Astrocyte (in vitro differentiated cells and primary cell): ENCODE data around the gene MRPL47. TPM values are rescaled to one million over a fixed set of nuclear protein-coding genes. Genes with fewer than 3 reads are reported as not detected.

Experiments
- DNase-seq: peaks from one replicate; pipeline ENCODE4 v3.0.0-alpha.2; 2010; ENCODE audit warnings: low read depth
- FAIRE-seq: peaks from 2 replicates; lab custom pipeline; 2011; peaks lifted over from hg19 to GRCh38; lab: Jason Lieb, UNC
- H2AFZ ChIP-seq: 2 replicates; pipeline ENCODE4 v1.6.0; 2012; ENCODE audit warnings: low read depth, low read length, inconsistent platforms
- H3K27ac ChIP-seq: 2 replicates; pipeline ENCODE4 v1.5.1; 2011; ENCODE audit warnings: low read depth, low read length, inconsistent platforms
- H3K27me3 ChIP-seq: 2 replicates; pipeline ENCODE4 v1.6.0; 2011; ENCODE audit warnings: low read length, inconsistent platforms; ENCODE audit not compliant: insufficient read depth
- H3K36me3 ChIP-seq: 2 replicates; pipeline ENCODE4 v1.5.1; 2011; ENCODE audit warnings: low read length, inconsistent platforms; ENCODE audit not compliant: insufficient read depth
- H3K4me1 ChIP-seq: 2 replicates; pipeline ENCODE4 v1.5.1; 2011; ENCODE audit warnings: low read length, inconsistent platforms; ENCODE audit not compliant: insufficient read depth
- H3K4me2 ChIP-seq: 2 replicates; pipeline ENCODE4 v1.6.0; 2012; ENCODE audit warnings: low read length, inconsistent platforms
- H3K4me3 ChIP-seq: 2 replicates; pipeline ENCODE4 v1.5.1; 2011; ENCODE audit warnings: low read depth, mild to moderate bottlenecking, low read length, inconsistent platforms; ENCODE audit not compliant: insufficient read depth
- H3K79me2 ChIP-seq: 2 replicates; pipeline ENCODE4 v1.6.0; 2012; ENCODE audit warnings: mild to moderate bottlenecking, low read length, inconsistent platforms; ENCODE audit not compliant: insufficient read depth
- H3K9ac ChIP-seq: 2 replicates; pipeline ENCODE4 v1.6.0; 2012; ENCODE audit warnings: mild to moderate bottlenecking, low read length, inconsistent platforms
- H3K9me3 ChIP-seq: 2 replicates; pipeline ENCODE4 v1.5.1; 2012; ENCODE audit warnings: low read depth, mild to moderate bottlenecking, low read length, inconsistent platforms; ENCODE audit not compliant: insufficient read depth
- H4K20me1 ChIP-seq: 2 replicates; pipeline ENCODE4 v1.6.0; 2012; ENCODE audit warnings: low read length, inconsistent platforms; ENCODE audit not compliant: insufficient read depth
- H3K27ac Mint-ChIP-seq: one replicate; pipeline ENCODE4 v1.8.0; 2021; ENCODE audit warnings: mild to moderate bottlenecking, mixed read lengths; ENCODE audit not compliant: unreplicated experiment
- H3K27me3 Mint-ChIP-seq: one replicate; pipeline ENCODE4 v1.8.0; 2021; ENCODE audit warnings: low read depth, mixed read lengths; ENCODE audit not compliant: unreplicated experiment
- H3K36me3 Mint-ChIP-seq: one replicate; pipeline ENCODE4 v1.8.0; 2021; ENCODE audit warnings: low read depth, mixed read lengths; ENCODE audit not compliant: unreplicated experiment
- H3K4me1 Mint-ChIP-seq: one replicate; pipeline ENCODE4 v1.8.0; 2021; ENCODE audit warnings: low read depth, mixed read lengths; ENCODE audit not compliant: unreplicated experiment
- H3K4me3 Mint-ChIP-seq: one replicate; pipeline ENCODE4 v1.8.0; 2021; ENCODE audit warnings: mild to moderate bottlenecking, moderate library complexity, mixed read lengths; ENCODE audit not compliant: unreplicated experiment
- H3K9me3 Mint-ChIP-seq: one replicate; pipeline ENCODE4 v1.8.0; 2021; ENCODE audit warnings: mild to moderate bottlenecking, mixed read lengths; ENCODE audit not compliant: unreplicated experiment
- EZH2 ChIP-seq: IDR thresholded peaks from 2 replicates; pipeline ENCODE4 v1.6.1; 2012; ENCODE audit warnings: mild to moderate bottlenecking, low read length, inconsistent platforms; ENCODE audit not compliant: insufficient read depth
- total RNA-seq: library from RNA; stranded (reverse); gene quantifications from 2 replicates; pipeline ENCODE4 v1.2.1, GENCODE V29; 2021
- TF ChIP-seq, protein P1 (sequence below): IDR thresholded peaks from 2 replicates; pipeline ENCODE4 v1.5.1; 2011; ENCODE audit warnings: low read depth, mild to moderate bottlenecking, inconsistent platforms, low read length, moderate library complexity; ENCODE audit not compliant: insufficient read depth

Gene MRPL47
- total RNA-seq, 1 donor from 2014 or later, result 45.9 TPM

DNA sequence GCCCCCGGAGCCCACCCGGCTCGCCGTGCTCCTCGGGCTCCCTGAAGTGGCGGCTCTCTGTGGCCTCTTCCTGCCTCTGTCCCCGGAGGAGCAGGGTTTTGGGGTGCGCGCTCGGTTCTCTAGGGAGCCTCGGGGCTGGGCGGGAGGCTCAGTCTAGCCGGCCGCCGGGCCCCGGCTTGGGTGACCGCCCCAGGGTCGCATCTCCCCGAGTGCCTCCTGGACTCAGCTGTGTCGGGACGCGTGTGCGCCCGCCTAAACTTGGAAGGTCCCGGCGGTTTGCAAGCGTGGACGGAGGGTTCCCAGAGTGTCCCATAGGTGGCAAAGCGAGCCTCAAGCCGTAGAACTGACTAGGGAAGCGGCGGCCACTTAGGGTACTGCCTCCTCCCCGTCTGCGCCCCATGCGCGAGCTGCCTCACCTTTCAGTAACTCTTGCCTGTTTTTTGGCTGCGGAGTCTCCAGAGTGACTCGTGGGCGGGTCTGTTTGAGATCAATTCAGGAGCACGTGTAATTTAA is 41.1 kb downstream of the MRPL47 start:
- peak overlapping the region; percentile 96 for H3K4me2 ChIP-seq
- TF ChIP-seq, protein P1, sequence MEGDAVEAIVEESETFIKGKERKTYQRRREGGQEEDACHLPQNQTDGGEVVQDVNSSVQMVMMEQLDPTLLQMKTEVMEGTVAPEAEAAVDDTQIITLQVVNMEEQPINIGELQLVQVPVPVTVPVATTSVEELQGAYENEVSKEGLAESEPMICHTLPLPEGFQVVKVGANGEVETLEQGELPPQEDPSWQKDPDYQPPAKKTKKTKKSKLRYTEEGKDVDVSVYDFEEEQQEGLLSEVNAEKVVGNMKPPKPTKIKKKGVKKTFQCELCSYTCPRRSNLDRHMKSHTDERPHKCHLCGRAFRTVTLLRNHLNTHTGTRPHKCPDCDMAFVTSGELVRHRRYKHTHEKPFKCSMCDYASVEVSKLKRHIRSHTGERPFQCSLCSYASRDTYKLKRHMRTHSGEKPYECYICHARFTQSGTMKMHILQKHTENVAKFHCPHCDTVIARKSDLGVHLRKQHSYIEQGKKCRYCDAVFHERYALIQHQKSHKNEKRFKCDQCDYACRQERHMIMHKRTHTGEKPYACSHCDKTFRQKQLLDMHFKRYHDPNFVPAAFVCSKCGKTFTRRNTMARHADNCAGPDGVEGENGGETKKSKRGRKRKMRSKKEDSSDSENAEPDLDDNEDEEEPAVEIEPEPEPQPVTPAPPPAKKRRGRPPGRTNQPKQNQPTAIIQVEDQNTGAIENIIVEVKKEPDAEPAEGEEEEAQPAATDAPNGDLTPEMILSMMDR, result peak; percentile 26
- no peak for TF ChIP-seq EZH2
- H3K9ac ChIP-seq, result peak overlapping the region; percentile 88
- Mint-ChIP-seq H3K27me3 (no peaks in the 10 kb centered on the region), H3K27ac (peak overlapping the region; percentile 81), H3K9me3 (no peaks in the 10 kb centered on the region), H3K36me3 (no peaks in the 10 kb centered on the region), H3K4me3 (peak overlapping the region; percentile 97), H3K4me1 (peaks cover 11% of the 10 kb centered on the region)
- H3K36me3 ChIP-seq, result no peaks in the 10 kb centered on the region
- peaks cover 6% of the 10 kb centered on the region for H3K4me1 ChIP-seq
- H3K27me3 ChIP-seq, result no peaks in the 10 kb centered on the region
- no peaks in the 10 kb centered on the region for H3K9me3 ChIP-seq
- peak overlapping the region; percentile 94 for H2AFZ ChIP-seq
- DNase-seq (peak; percentile 55), FAIRE-seq (no peak)
- H3K79me2 ChIP-seq, result peaks cover 51% of the 10 kb centered on the region
- H4K20me1 ChIP-seq, result peaks cover 27% of the 10 kb centered on the region
- peak overlapping the region; percentile 86 for H3K27ac ChIP-seq
- peak overlapping the region; percentile 88 for H3K4me3 ChIP-seq

DNA sequence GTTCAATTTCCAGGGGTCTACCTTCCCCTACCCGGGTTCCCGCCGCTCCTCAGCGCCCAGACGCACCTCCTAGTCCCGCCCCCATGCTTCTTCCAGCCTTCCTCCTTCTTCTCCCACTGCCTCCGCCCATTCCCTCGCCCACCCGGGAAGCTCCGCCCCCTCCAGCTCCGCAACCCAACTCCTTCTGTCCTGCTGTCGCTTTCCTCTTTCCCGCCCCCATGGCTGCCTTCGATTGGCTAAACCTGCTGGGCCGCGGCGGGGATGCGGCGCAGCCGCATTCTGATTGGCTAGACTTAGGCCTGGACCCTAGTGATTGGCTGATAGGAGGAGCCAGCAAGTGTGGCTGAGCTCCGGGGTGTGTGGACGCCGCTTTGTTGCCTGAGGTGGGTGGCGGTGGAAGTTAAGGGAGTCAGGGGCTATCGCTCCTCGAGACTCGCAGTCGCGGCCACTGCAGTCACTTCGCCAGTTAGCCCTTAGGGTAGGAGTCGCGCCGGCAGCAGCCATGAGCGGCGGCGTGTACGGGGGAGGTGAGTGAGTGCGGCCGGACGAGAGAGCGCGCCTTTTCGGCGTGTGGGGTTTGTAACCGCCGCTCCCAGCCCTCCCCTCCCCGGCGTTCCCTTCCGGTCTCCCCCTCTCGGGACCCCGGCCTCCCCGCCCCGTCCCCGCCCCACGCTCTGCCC is 41.7 kb downstream of the MRPL47 start, which contains the start of gene ACTL6A:
Gene ACTL6A (plus strand): TSS at position 336 of the 680 bp plus-strand sequence. CDS start 167 bp downstream, at position 503.
- Histone ChIP-seq H3K4me2 (peak within 1 kb of the TSS; percentile 96), H3K4me3 (peak within 1 kb of the TSS; percentile 88), H3K27ac (peak within 1 kb of the TSS; percentile 86), H3K27me3 (no peaks in the 10 kb centered on the region), H4K20me1 (peaks cover 26% of the 10 kb centered on the region), H3K4me1 (peaks cover 6% of the 10 kb centered on the region), H3K9ac (peak within 1 kb of the TSS; percentile 88), H3K79me2 (peaks cover 45% of the 10 kb centered on the region), H3K36me3 (no peaks in the 10 kb centered on the region), H3K9me3 (no peaks in the 10 kb centered on the region), H2AFZ (peak within 1 kb of the TSS; percentile 94)
- H3K27me3 Mint-ChIP-seq, result no peaks in the 10 kb centered on the region
- H3K27ac Mint-ChIP-seq, result peak within 1 kb of the TSS; percentile 81
- no peaks in the 10 kb centered on the region for H3K9me3 Mint-ChIP-seq
- peaks cover 11% of the 10 kb centered on the region for H3K4me1 Mint-ChIP-seq
- peak within 1 kb of the TSS; percentile 97 for H3K4me3 Mint-ChIP-seq
- DNase-seq (peak; percentile 97), FAIRE-seq (peak; percentile 41)
- TF ChIP-seq EZH2, result no peak
- TF ChIP-seq, protein P1, result no peak
- no peaks in the 10 kb centered on the region for H3K36me3 Mint-ChIP-seq

DNA sequence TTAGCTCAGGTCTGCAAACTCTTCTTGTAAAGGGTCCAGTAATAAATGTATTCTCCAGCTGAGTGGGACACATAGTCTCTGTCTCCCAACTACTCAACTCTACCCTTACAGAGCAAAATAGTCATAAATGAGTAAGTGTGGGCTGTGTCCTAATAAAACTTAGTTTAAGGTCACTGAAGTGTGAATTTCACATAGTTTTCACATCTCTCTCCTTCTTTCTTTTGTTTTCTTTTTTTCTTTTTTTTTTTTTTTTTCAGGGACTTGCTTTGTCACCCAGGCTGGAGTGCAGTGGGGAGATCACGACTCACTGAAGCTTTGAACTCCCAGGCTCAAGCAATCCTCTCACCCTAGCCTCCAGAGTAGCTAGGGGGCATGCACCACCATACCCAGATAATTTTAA is 43.6 kb downstream of the MRPL47 start:
- Mint-ChIP-seq H3K4me1 (peaks cover 11% of the 10 kb centered on the region), H3K9me3 (no peaks in the 10 kb centered on the region)

More for the DNA sequence above, 43.6 kb downstream of the MRPL47 start:
- H3K4me1 ChIP-seq, result peaks cover 6% of the 10 kb centered on the region
- no peaks in the 10 kb centered on the region for H3K9me3 ChIP-seq
- no peak for DNase-seq
- Mint-ChIP-seq H3K4me3 (no peak overlapping the region), H3K27ac (no peak overlapping the region), H3K36me3 (no peaks in the 10 kb centered on the region), H3K27me3 (no peaks in the 10 kb centered on the region)
- peaks cover 19% of the 10 kb centered on the region for H4K20me1 ChIP-seq
- H2AFZ ChIP-seq, result no peak overlapping the region
- no peak overlapping the region for H3K9ac ChIP-seq
- H3K27ac ChIP-seq, result no peak overlapping the region
- no peaks in the 10 kb centered on the region for H3K27me3 ChIP-seq
- FAIRE-seq, result no peak
- no peak overlapping the region for H3K4me2 ChIP-seq
- H3K36me3 ChIP-seq, result no peaks in the 10 kb centered on the region
- TF ChIP-seq EZH2, result no peak
- TF ChIP-seq, protein P1, result no peak
- H3K79me2 ChIP-seq, result peaks cover 25% of the 10 kb centered on the region
- H3K4me3 ChIP-seq, result no peak overlapping the region
